GM19372 (cell line): ENCODE measurements around the gene CFAP20DC.
"Not testable (repeated sequence)": the region's sequence is repeated elsewhere in the genome, so short reads cannot be mapped to it uniquely, and the experiment has no call there.

Experiments used
- ATAC-seq: cut with Tn5 transposase; IDR thresholded peaks from one replicate; pipeline ENCODE4 v1.9.1; 2021; ENCODE audit warnings: mild to moderate bottlenecking, low read depth, moderate library complexity; ENCODE audit not compliant: unreplicated experiment

The CFAP20DC gene

GRCh38 chr3:58824777-58825176 lies 225.0 kb downstream of the CFAP20DC start:
- ATAC-seq: no peak

- no peak for ATAC-seq
These were observed 225.5 kb downstream of the CFAP20DC start for GRCh38 chr3:58824285-58824684.

GRCh38 chr3:58806551-58807244 lies 243.1 kb downstream of the CFAP20DC start:
- ATAC-seq: not testable (repeated sequence)

GRCh38 chr3:58804914-58805313 lies 244.9 kb downstream of the CFAP20DC start:
- ATAC-seq: no peak

- no peak for ATAC-seq
These were observed 248.3 kb downstream of the CFAP20DC start for GRCh38 chr3:58801541-58801940.

GRCh38 chr3:58800940-58801339 lies 248.9 kb downstream of the CFAP20DC start:
- no peak for ATAC-seq

GRCh38 chr3:58800032-58800431 lies 249.8 kb downstream of the CFAP20DC start:
- no peak for ATAC-seq

GRCh38 chr3:58799271-58799670 lies 250.6 kb downstream of the CFAP20DC start:
- no peak for ATAC-seq

GRCh38 chr3:58798312-58798711 lies 251.5 kb downstream of the CFAP20DC start:
- no peak for ATAC-seq

- no peak for ATAC-seq
These were observed 255.1 kb downstream of the CFAP20DC start for GRCh38 chr3:58794750-58795149.

- ATAC-seq: no peak
These were observed 255.9 kb downstream of the CFAP20DC start for GRCh38 chr3:58793938-58794337.

- ATAC-seq: no peak
These were observed 256.8 kb downstream of the CFAP20DC start for GRCh38 chr3:58792921-58793451.

GRCh38 chr3:58789385-58789784 lies 260.4 kb downstream of the CFAP20DC start:
- no peak for ATAC-seq

- no peak for ATAC-seq
These were observed 264.9 kb downstream of the CFAP20DC start for GRCh38 chr3:58784888-58785287.

GRCh38 chr3:58784425-58784824 lies 265.4 kb downstream of the CFAP20DC start:
- ATAC-seq: no peak

GRCh38 chr3:58783845-58784244 lies 266.0 kb downstream of the CFAP20DC start:
- ATAC-seq: no peak

- no peak for ATAC-seq
These were observed 269.9 kb downstream of the CFAP20DC start for GRCh38 chr3:58779934-58780333.

GRCh38 chr3:58776231-58776630 lies 273.6 kb downstream of the CFAP20DC start:
- ATAC-seq: no peak

- no peak for ATAC-seq
These were observed 277.4 kb downstream of the CFAP20DC start for GRCh38 chr3:58772462-58772861.

GRCh38 chr3:58769065-58769464 lies 280.8 kb downstream of the CFAP20DC start:
- no peak for ATAC-seq

- ATAC-seq: no peak
These were observed 283.1 kb downstream of the CFAP20DC start for GRCh38 chr3:58766587-58767282.

GRCh38 chr3:58755150-58755549 lies 294.7 kb downstream of the CFAP20DC start:
- no peak for ATAC-seq
